Vagina (tissue), 2 donors: ENCODE results near the gene TPPP3. TPM values are rescaled to one million over a fixed set of nuclear protein-coding genes. Genes with fewer than 3 reads are reported as not detected.

Experiments used
- DNase-seq, 2 donors: peaks; one replicate each; pipeline ENCODE4 v3.0.0-alpha.2; 2017; ENCODE audit errors: extremely low spot score in 2 of 2
- H3K27ac ChIP-seq: fragments of 200-600 bp; sonication (generic); one replicate; pipeline ENCODE4 v1.5.1; 2019
- H3K27me3 ChIP-seq: fragments of 200-600 bp; sonication (generic); one replicate; pipeline ENCODE4 v1.5.1; 2019
- H3K36me3 ChIP-seq, 2 donors: fragments of 200-600 bp; sonication (generic); one replicate each; pipeline ENCODE4 v1.5.1; 2017 to 2019
- H3K4me1 ChIP-seq: fragments of 200-600 bp; sonication (generic); one replicate; pipeline ENCODE4 v1.5.1; 2019
- H3K4me3 ChIP-seq, 2 donors: fragments of 200-600 bp; sonication (generic); 1 replicate in 1 of 2; 2 replicates in 1 of 2; pipeline ENCODE4 v1.5.1; 2016 to 2019
- H3K9me3 ChIP-seq: fragments of 200-600 bp; sonication (generic); one replicate; pipeline ENCODE4 v1.5.1; 2019
- CTCF ChIP-seq, 3 experiments: fragments of 450-650 bp in 2 of 3; fragments of 200-600 bp in 1 of 3; sonication (generic) in 1 of 3; IDR thresholded peaks; one replicate each; pipeline ENCODE4 v1.5.1; 2017 to 2019; ENCODE audit warnings: antibody characterized with exemption in 3 of 3, mild to moderate bottlenecking in 2 of 3, moderate library complexity in 2 of 3
- POLR2A ChIP-seq, 2 donors: fragments of 450-650 bp; IDR thresholded peaks; one replicate each; pipeline ENCODE4 v1.6.1; 2017; ENCODE audit warnings: antibody characterized with exemption in 2 of 2, mild to moderate bottlenecking in 2 of 2, moderate library complexity in 2 of 2
- POLR2AphosphoS5 ChIP-seq, 2 donors: sonication (generic); formaldehyde crosslinking; IDR thresholded peaks; one replicate each; pipeline ENCODE4 v1.9.0; 2017; ENCODE audit warnings: antibody characterized with exemption in 2 of 2, mild to moderate bottlenecking in 2 of 2, low read depth in 1 of 2; ENCODE audit not compliant: insufficient read depth in 1 of 2
- intact Hi-C: fragments of 100-400 bp; cut with DNase I; formaldehyde crosslinking; loops from one replicate; pipeline ENCODE4 v1.15.1; 2023
- total RNA-seq: library from RNA; depleted of rRNA; stranded (reverse); fragments of >200 nt; gene quantifications from one replicate; pipeline ENCODE4 v1.2.3, GENCODE V29; 2016

Gene TPPP3
- total RNA-seq, 1 donor from 2014 or later = 28.2 TPM

GRCh38 chr16:67438098-67438791 lies 44.9 kb upstream of the TPPP3 start:
- Histone ChIP-seq H3K36me3 (peaks cover 0 to 25% of the 10 kb centered on the region in 2 donors), H3K27ac (no peak overlapping the region), H3K4me3 (no peak overlapping the region), H3K4me1 (peaks cover 48% of the 10 kb centered on the region), H3K9me3 (no peaks in the 10 kb centered on the region), H3K27me3 (no peaks in the 10 kb centered on the region)
- intact Hi-C loops = no loop called here
- DNase-seq = no peak
- TF ChIP-seq POLR2A (IDR thresholded peaks at IDR 0.05) (no peak), CTCF (IDR thresholded peaks at IDR 0.05) (no peak), POLR2AphosphoS5 (IDR thresholded peaks at IDR 0.05; ENCODE audit: insufficient read depth in 1 of 2, low read depth in 1 of 2) (no peak)

- Histone ChIP-seq H3K9me3 (no peaks in the 10 kb centered on the region), H3K27ac (no peak overlapping the region), H3K27me3 (no peaks in the 10 kb centered on the region), H3K36me3 (peaks cover 0 to 25% of the 10 kb centered on the region in 2 donors), H3K4me3 (no peak overlapping the region), H3K4me1 (peaks cover 48% of the 10 kb centered on the region)
- TF ChIP-seq POLR2AphosphoS5 (IDR thresholded peaks at IDR 0.05; ENCODE audit: insufficient read depth in 1 of 2, low read depth in 1 of 2) (no peak), POLR2A (IDR thresholded peaks at IDR 0.05) (no peak), CTCF (IDR thresholded peaks at IDR 0.05) (no peak)
- intact Hi-C loops = no loop called here
- no peak for DNase-seq
Measured at GRCh38 chr16:67437513-67437912, 44.2 kb upstream of the TPPP3 start.

- DNase-seq = no peak
- no peaks in the 10 kb centered on the region for H3K9me3 ChIP-seq
- peaks cover 0 to 25% of the 10 kb centered on the region in 2 donors for H3K36me3 ChIP-seq
- H3K27me3 ChIP-seq = no peaks in the 10 kb centered on the region
- intact Hi-C loops = no loop called here
- no peak for TF ChIP-seq POLR2A (IDR thresholded peaks at IDR 0.05)
- no peak for TF ChIP-seq CTCF (IDR thresholded peaks at IDR 0.05)
- no peak for TF ChIP-seq POLR2AphosphoS5 (IDR thresholded peaks at IDR 0.05; ENCODE audit: insufficient read depth in 1 of 2, low read depth in 1 of 2)
- H3K4me1 ChIP-seq = peaks cover 48% of the 10 kb centered on the region
- no peak overlapping the region for H3K4me3 ChIP-seq
- H3K27ac ChIP-seq = no peak overlapping the region
Measured at GRCh38 chr16:67436640-67437193, 43.4 kb upstream of the TPPP3 start.

GRCh38 chr16:67435758-67436164 lies 42.5 kb upstream of the TPPP3 start:
- intact Hi-C loops = no loop called here
- no peak for TF ChIP-seq POLR2AphosphoS5 (IDR thresholded peaks at IDR 0.05; ENCODE audit: insufficient read depth in 1 of 2, low read depth in 1 of 2)
- TF ChIP-seq POLR2A (IDR thresholded peaks at IDR 0.05) = no peak
- TF ChIP-seq CTCF (IDR thresholded peaks at IDR 0.05) = no peak
- Histone ChIP-seq H3K27me3 (no peaks in the 10 kb centered on the region), H3K36me3 (peaks cover 0 to 25% of the 10 kb centered on the region in 2 donors), H3K4me1 (peaks cover 44% of the 10 kb centered on the region), H3K9me3 (no peaks in the 10 kb centered on the region), H3K4me3 (no peak overlapping the region), H3K27ac (no peak overlapping the region)
- DNase-seq = no peak

- no peaks in the 10 kb centered on the region for H3K9me3 ChIP-seq
- no peak overlapping the region for H3K27ac ChIP-seq
- no peak overlapping the region for H3K4me3 ChIP-seq
- intact Hi-C loops = no loop called here
- TF ChIP-seq CTCF (IDR thresholded peaks at IDR 0.05) = no peak
- TF ChIP-seq POLR2AphosphoS5 (IDR thresholded peaks at IDR 0.05; ENCODE audit: insufficient read depth in 1 of 2, low read depth in 1 of 2) = no peak
- no peak for TF ChIP-seq POLR2A (IDR thresholded peaks at IDR 0.05)
- peaks cover 54% of the 10 kb centered on the region for H3K4me1 ChIP-seq
- peaks cover 0 to 18% of the 10 kb centered on the region in 2 donors for H3K36me3 ChIP-seq
- H3K27me3 ChIP-seq = no peaks in the 10 kb centered on the region
- DNase-seq = no peak
Measured at GRCh38 chr16:67433131-67433719, 39.9 kb upstream of the TPPP3 start.
